GM20000 (cell line): ENCODE results near the gene ADCY2.

Experiments used
- DNase-seq: peaks from one replicate; pipeline ENCODE4 v3.0.0; 2012; ENCODE audit warnings: low spot score
- CTCF ChIP-seq: IDR thresholded peaks from 2 replicates; pipeline ENCODE4 v1.5.1; 2012; ENCODE audit warnings: mild to moderate bottlenecking, control low read depth; ENCODE audit errors: extremely low read depth, missing control alignments

ADCY2 gene

GRCh38 chr5:7396713-7397454 is 946 bp downstream of the ADCY2 start:
- DNase-seq = no peak
- TF ChIP-seq CTCF = no peak

DNA sequence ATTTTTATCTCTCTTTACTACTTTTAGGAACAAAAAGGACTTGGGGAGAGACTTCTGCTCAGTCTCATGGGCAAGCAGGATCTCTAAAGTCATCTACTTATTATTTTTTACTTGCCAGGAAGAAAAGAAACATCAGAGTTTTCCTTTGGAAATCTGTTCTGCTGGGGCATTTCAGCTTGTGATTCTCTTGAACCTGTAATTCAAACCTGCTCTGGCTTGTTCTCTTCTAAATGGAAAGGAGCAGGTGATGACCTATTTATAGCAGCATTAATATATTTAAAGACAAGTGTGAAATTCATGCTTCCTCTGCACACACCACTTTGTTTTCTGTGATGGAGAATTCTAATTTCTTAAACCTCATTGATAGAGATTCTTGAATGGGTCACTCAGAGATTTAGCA is 2.0 kb downstream of the ADCY2 start:
- DNase-seq = no peak
- TF ChIP-seq CTCF = no peak

DNA sequence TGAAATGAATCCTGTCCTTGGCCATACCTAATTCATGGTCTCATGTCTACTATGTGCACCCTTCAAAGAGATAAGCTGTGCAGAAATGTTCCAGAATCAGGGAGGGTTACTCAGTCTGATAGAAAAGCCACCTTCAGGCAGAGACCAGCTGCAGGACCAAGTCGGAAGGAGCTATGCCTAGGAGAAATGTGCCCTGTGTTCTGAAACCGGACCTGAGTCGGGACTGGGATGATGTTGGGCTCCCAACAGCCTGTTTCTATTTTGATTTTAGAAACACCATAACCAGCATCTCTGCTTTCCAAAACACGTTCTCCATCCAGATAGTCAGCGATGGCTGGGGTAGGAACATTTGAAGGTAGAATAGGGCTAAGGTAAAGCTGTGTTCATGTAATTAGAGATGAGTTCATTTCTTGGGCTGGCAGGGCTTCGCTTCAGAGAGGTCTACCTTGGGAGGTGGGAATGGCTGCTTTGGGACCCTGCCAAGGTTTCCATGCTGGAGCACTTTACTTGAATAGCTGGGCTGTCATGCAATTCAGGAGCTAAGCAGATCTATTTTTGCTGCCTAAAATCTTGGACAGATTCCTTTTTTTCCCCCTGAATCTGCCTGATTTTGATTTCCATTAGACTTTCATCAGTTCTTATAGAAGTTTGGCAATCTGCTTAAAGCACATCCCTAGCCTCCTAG is 2.8 kb downstream of the ADCY2 start:
- DNase-seq = no peak
- no peak for TF ChIP-seq CTCF

- TF ChIP-seq CTCF = no peak
- DNase-seq = no peak
Observed at GRCh38 chr5:7405277-7405676, 9.3 kb downstream of the ADCY2 start.

GRCh38 chr5:7410936-7411511 is 15.1 kb downstream of the ADCY2 start:
- DNase-seq = no peak

GRCh38 chr5:7412409-7412808 is 16.5 kb downstream of the ADCY2 start:
- TF ChIP-seq CTCF = no peak
- no peak for DNase-seq

More at GRCh38 chr5:7410936-7411511, 15.1 kb downstream of the ADCY2 start:
- no peak for TF ChIP-seq CTCF

- TF ChIP-seq CTCF = no peak
Observed at GRCh38 chr5:7415123-7415522, 19.2 kb downstream of the ADCY2 start.

More at GRCh38 chr5:7415123-7415522, 19.2 kb downstream of the ADCY2 start:
- no peak for DNase-seq
